GM23338 (cell line): ENCODE results near the gene SPRYD4. TPM values are rescaled to one million over a fixed set of nuclear protein-coding genes. Genes with fewer than 3 reads are reported as not detected.
A peak's percentile ranks its signal among the peaks of the same experiment; 100 is the strongest.

Experiments
- ATAC-seq: fragments of 200-7000 bp; cut with Tn5 transposase; 3 replicates; pipeline ENCODE4 v1.9.1; 2020
- DNase-seq: peaks from one replicate; pipeline ENCODE4 v3.0.0-alpha.2; 2015; ENCODE audit warnings: low spot score
- H2AFZ ChIP-seq: fragments of 200-600 bp; sonication (generic); 2 replicates; pipeline ENCODE4 v1.8.0; 2016; ENCODE audit warnings: antibody characterized with exemption, mild to moderate bottlenecking, moderate library complexity
- H3F3A ChIP-seq: fragments of 200-600 bp; sonication (generic); replicated peaks from 2 replicates; pipeline ENCODE4 v1.8.0; 2017; ENCODE audit warnings: antibody characterized with exemption, mixed run types, low read depth
- H3K27ac ChIP-seq: fragments of 200-600 bp; sonication (generic); 2 replicates; pipeline ENCODE4 v1.6.1; 2016; ENCODE audit warnings: low read depth
- H3K27me3 ChIP-seq: fragments of 200-600 bp; sonication (generic); 2 replicates; pipeline ENCODE4 v1.8.0; 2016; ENCODE audit warnings: mild to moderate bottlenecking, mixed run types, moderate library complexity; ENCODE audit not compliant: insufficient read depth
- H3K36me3 ChIP-seq: fragments of 200-600 bp; sonication (generic); 2 replicates; pipeline ENCODE4 v1.8.0; 2016; ENCODE audit warnings: mild to moderate bottlenecking; ENCODE audit not compliant: insufficient read depth
- H3K4me1 ChIP-seq: fragments of 200-600 bp; sonication (generic); 2 replicates; pipeline ENCODE4 v1.8.0; 2016; ENCODE audit warnings: mild to moderate bottlenecking, moderate library complexity; ENCODE audit not compliant: insufficient read depth
- H3K4me2 ChIP-seq: fragments of 200-600 bp; sonication (generic); 2 replicates; pipeline ENCODE4 v1.7.1; 2017; ENCODE audit warnings: mixed run types
- H3K4me3 ChIP-seq: fragments of 200-600 bp; sonication (generic); 2 replicates; pipeline ENCODE4 v1.6.1; 2016; ENCODE audit warnings: mixed run types
- H3K79me2 ChIP-seq: fragments of 200-600 bp; sonication (generic); replicated peaks from 2 replicates; pipeline ENCODE4 v1.8.0; 2017; ENCODE audit warnings: mild to moderate bottlenecking; ENCODE audit not compliant: insufficient read depth
- H3K9me2 ChIP-seq: fragments of 200-600 bp; sonication (generic); 2 replicates; pipeline ENCODE4 v1.8.0; 2017; ENCODE audit not compliant: insufficient read depth
- H4K20me1 ChIP-seq: fragments of 200-600 bp; sonication (generic); replicated peaks from 2 replicates; pipeline ENCODE4 v1.8.0; 2017; ENCODE audit warnings: mild to moderate bottlenecking; ENCODE audit not compliant: insufficient read depth
- H3K27ac Mint-ChIP-seq: 2 replicates; pipeline ENCODE4 v1.8.0; 2020; ENCODE audit warnings: inconsistent platforms, mild to moderate bottlenecking, moderate library complexity, mixed read lengths
- H3K27me3 Mint-ChIP-seq: 3 replicates; pipeline ENCODE4 v1.8.0; 2022; ENCODE audit warnings: low read depth, mild to moderate bottlenecking, moderate library complexity, mixed read lengths, inconsistent platforms; ENCODE audit not compliant: insufficient read depth, poor library complexity
- H3K36me3 Mint-ChIP-seq: 3 replicates; pipeline ENCODE4 v1.8.0; 2021; ENCODE audit warnings: low read depth, mild to moderate bottlenecking, inconsistent platforms, moderate library complexity, mixed read lengths
- H3K4me1 Mint-ChIP-seq: 3 replicates; pipeline ENCODE4 v1.8.0; 2020; ENCODE audit warnings: mild to moderate bottlenecking, inconsistent platforms, mixed read lengths
- H3K4me3 Mint-ChIP-seq: 3 replicates; pipeline ENCODE4 v1.8.0; 2021; ENCODE audit warnings: moderate library complexity, mild to moderate bottlenecking, inconsistent platforms, mixed read lengths
- H3K9me3 Mint-ChIP-seq: 3 replicates; pipeline ENCODE4 v1.8.0; 2020; ENCODE audit warnings: moderate library complexity, mild to moderate bottlenecking, inconsistent platforms, mixed read lengths
- EZH2phosphoT487 ChIP-seq: fragments of 200-600 bp; sonication (generic); IDR thresholded peaks from one replicate; pipeline ENCODE4 v1.8.1; 2018; ENCODE audit warnings: antibody characterized with exemption; ENCODE audit not compliant: unreplicated experiment
- JUNB ChIP-seq: IDR thresholded peaks from one replicate; pipeline ENCODE4 v1.6.1; 2016; ENCODE audit warnings: antibody characterized with exemption; ENCODE audit not compliant: unreplicated experiment
- ZNF114 ChIP-seq: fragments of 250-450 bp; sonication (Bioruptor Pico); IDR thresholded peaks from 2 replicates; pipeline ENCODE4 v1.5.0; 2020; ENCODE audit warnings: mild to moderate bottlenecking, moderate library complexity
- polyA plus RNA-seq: library from polyadenylated mRNA; unstranded; fragments of >200 nt; fragmentation: Nextera tagmentation; extraction: Ambion mirVana; gene quantifications from 2 replicates; pipeline ENCODE4 v1.2.1, GENCODE V29; 2016
- total RNA-seq: library from RNA; depleted of rRNA; stranded (reverse); fragments of >200 nt; shearing (Covaris generic); gene quantifications from 2 replicates; pipeline ENCODE4 v1.2.3, GENCODE V29; 2014
- TF ChIP-seq, protein P1 (sequence below): fragments of 250-450 bp; sonication (Bioruptor Pico); IDR thresholded peaks from 2 replicates; pipeline ENCODE4 v1.5.0; 2020; ENCODE audit warnings: mild to moderate bottlenecking, moderate library complexity

SPRYD4 gene
- total and polyA plus RNA-seq, 2 experiments from 2014 or later, result 2.1 to 3.1 TPM

- no peak for ATAC-seq
- Mint-ChIP-seq H3K27ac (no peak overlapping the region), H3K27me3 (peaks cover 4% of the 10 kb centered on the region), H3K36me3 (peaks cover 19% of the 10 kb centered on the region), H3K4me1 (no peaks in the 10 kb centered on the region; the same call in 2 of the 3 replicates), H3K9me3 (no peaks in the 10 kb centered on the region), H3K4me3 (no peak overlapping the region)
- Histone ChIP-seq H3F3A (peaks cover 9% of the 10 kb centered on the region; the same call in 1 of the 2 replicates), H3K27ac (no peak overlapping the region), H3K9me2 (no peaks in the 10 kb centered on the region), H2AFZ (no peak overlapping the region), H3K4me2 (no peak overlapping the region), H4K20me1 (peaks cover 5% of the 10 kb centered on the region; the same call in 1 of the 2 replicates), H3K4me3 (no peak overlapping the region), H3K4me1 (no peaks in the 10 kb centered on the region), H3K79me2 (no peaks in the 10 kb centered on the region), H3K27me3 (no peaks in the 10 kb centered on the region), H3K36me3 (peaks cover 4% of the 10 kb centered on the region; the same call in 1 of the 2 replicates)
- TF ChIP-seq, protein P1, sequence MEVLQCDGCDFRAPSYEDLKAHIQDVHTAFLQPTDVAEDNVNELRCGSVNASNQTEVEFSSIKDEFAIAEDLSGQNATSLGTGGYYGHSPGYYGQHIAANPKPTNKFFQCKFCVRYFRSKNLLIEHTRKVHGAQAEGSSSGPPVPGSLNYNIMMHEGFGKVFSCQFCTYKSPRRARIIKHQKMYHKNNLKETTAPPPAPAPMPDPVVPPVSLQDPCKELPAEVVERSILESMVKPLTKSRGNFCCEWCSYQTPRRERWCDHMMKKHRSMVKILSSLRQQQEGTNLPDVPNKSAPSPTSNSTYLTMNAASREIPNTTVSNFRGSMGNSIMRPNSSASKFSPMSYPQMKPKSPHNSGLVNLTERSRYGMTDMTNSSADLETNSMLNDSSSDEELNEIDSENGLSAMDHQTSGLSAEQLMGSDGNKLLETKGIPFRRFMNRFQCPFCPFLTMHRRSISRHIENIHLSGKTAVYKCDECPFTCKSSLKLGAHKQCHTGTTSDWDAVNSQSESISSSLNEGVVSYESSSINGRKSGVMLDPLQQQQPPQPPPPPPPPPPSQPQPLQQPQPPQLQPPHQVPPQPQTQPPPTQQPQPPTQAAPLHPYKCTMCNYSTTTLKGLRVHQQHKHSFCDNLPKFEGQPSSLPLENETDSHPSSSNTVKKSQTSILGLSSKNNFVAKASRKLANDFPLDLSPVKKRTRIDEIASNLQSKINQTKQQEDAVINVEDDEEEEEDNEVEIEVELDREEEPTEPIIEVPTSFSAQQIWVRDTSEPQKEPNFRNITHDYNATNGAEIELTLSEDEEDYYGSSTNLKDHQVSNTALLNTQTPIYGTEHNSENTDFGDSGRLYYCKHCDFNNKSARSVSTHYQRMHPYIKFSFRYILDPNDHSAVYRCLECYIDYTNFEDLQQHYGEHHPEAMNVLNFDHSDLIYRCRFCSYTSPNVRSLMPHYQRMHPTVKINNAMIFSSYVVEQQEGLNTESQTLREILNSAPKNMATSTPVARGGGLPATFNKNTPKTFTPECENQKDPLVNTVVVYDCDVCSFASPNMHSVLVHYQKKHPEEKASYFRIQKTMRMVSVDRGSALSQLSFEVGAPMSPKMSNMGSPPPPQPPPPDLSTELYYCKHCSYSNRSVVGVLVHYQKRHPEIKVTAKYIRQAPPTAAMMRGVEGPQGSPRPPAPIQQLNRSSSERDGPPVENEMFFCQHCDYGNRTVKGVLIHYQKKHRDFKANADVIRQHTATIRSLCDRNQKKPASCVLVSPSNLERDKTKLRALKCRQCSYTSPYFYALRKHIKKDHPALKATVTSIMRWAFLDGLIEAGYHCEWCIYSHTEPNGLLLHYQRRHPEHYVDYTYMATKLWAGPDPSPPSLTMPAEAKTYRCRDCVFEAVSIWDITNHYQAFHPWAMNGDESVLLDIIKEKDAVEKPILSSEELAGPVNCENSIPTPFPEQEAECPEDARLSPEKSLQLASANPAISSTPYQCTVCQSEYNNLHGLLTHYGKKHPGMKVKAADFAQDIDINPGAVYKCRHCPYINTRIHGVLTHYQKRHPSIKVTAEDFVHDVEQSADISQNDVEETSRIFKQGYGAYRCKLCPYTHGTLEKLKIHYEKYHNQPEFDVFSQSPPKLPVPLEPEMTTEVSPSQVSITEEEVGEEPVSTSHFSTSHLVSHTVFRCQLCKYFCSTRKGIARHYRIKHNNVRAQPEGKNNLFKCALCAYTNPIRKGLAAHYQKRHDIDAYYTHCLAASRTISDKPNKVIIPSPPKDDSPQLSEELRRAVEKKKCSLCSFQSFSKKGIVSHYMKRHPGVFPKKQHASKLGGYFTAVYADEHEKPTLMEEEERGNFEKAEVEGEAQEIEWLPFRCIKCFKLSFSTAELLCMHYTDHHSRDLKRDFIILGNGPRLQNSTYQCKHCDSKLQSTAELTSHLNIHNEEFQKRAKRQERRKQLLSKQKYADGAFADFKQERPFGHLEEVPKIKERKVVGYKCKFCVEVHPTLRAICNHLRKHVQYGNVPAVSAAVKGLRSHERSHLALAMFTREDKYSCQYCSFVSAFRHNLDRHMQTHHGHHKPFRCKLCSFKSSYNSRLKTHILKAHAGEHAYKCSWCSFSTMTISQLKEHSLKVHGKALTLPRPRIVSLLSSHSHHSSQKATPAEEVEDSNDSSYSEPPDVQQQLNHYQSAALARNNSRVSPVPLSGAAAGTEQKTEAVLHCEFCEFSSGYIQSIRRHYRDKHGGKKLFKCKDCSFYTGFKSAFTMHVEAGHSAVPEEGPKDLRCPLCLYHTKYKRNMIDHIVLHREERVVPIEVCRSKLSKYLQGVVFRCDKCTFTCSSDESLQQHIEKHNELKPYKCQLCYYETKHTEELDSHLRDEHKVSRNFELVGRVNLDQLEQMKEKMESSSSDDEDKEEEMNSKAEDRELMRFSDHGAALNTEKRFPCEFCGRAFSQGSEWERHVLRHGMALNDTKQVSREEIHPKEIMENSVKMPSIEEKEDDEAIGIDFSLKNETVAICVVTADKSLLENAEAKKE (CRISPR knock-in tag), result no peak
- TF ChIP-seq EZH2phosphoT487 (no peak), ZNF114 (CRISPR knock-in tag) (no peak), JUNB (no peak)
- DNase-seq, result no peak
These were observed 7.8 kb downstream of the SPRYD4 start for GRCh38 chr12:56476143-56476542.

GRCh38 chr12:56476972-56477432 is 8.6 kb downstream of the SPRYD4 start:
- no peaks in the 10 kb centered on the region; the same call in 2 of the 3 replicates for H3K4me1 Mint-ChIP-seq
- Histone ChIP-seq H3K27ac (no peak overlapping the region), H3K79me2 (no peaks in the 10 kb centered on the region), H4K20me1 (peaks cover 5% of the 10 kb centered on the region; the same call in 1 of the 2 replicates), H3K4me2 (no peak overlapping the region), H3K4me1 (no peaks in the 10 kb centered on the region), H2AFZ (no peak overlapping the region), H3K27me3 (no peaks in the 10 kb centered on the region), H3K36me3 (peaks cover 4% of the 10 kb centered on the region; the same call in 1 of the 2 replicates), H3F3A (0 out of 2 replicates have a peak, but pooled peaks cover under 1% of the 10 kb centered on the region), H3K4me3 (no peak overlapping the region), H3K9me2 (no peaks in the 10 kb centered on the region)
- peaks cover 4% of the 10 kb centered on the region for H3K27me3 Mint-ChIP-seq
- DNase-seq, result no peak
- H3K4me3 Mint-ChIP-seq, result no peak overlapping the region
- ATAC-seq, result peak; percentile 74
- peaks cover 15% of the 10 kb centered on the region for H3K36me3 Mint-ChIP-seq
- H3K9me3 Mint-ChIP-seq, result no peaks in the 10 kb centered on the region
- H3K27ac Mint-ChIP-seq, result peak overlapping the region; percentile 24; the same call in 1 of the 2 replicates
- TF ChIP-seq, protein P1 (CRISPR knock-in tag), result no peak
